Panc1 (cell line): ENCODE measurements around the gene DPYD.

Source experiments
- POLR2AphosphoS5 ChIP-seq: IDR thresholded peaks from 2 replicates; pipeline ENCODE4 v1.6.1; 2012; ENCODE audit warnings: mild to moderate bottlenecking, low read depth, low read length, moderate library complexity
- REST ChIP-seq, 2 experiments: IDR thresholded peaks; 2 replicates each; pipeline ENCODE4 v1.6.1; 2011 to 2012; ENCODE audit warnings: low read depth in 2 of 2, control low read depth in 1 of 2, low read length in 1 of 2, mild to moderate bottlenecking in 1 of 2, moderate library complexity in 1 of 2; ENCODE audit not compliant: insufficient read depth in 1 of 2
- SIN3A ChIP-seq: IDR thresholded peaks from 2 replicates; pipeline ENCODE4 v1.6.1; 2012; ENCODE audit warnings: low read depth, mild to moderate bottlenecking, low read length, moderate library complexity, borderline replicate concordance; ENCODE audit not compliant: insufficient read depth
- TF ChIP-seq, protein P1 (sequence below): fragments of 450-650 bp; IDR thresholded peaks from 2 replicates; pipeline ENCODE4 v1.5.1; 2017; ENCODE audit warnings: mild to moderate bottlenecking

DNA sequence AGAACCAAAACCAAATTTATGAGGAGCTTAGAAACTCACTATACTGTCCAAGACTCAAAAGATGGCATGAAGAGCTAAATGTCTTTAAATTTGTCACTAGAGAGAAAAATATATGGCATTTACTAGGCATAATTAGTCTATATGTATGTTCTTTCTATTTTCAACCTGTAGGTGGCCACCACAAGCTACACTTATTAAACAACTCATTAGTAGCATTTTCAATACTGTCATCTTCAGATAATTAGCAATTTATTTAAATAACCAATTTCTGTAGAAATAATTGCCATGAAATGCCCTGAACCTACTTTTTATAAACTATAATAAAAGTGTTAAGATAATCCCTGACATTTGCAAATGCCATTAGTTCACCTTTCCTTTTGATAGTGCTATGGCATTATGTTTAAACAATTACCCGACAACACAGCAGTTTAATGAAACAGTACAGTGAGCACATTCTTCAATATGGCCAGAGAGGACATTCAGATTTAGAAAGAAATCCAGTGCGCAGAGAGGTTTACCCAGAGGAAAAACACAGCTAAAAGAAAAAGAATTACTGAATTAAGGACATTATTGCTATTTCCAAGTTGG lies 676.8 kb downstream of the DPYD start:
- no peak for TF ChIP-seq SIN3A
- TF ChIP-seq, protein P1, sequence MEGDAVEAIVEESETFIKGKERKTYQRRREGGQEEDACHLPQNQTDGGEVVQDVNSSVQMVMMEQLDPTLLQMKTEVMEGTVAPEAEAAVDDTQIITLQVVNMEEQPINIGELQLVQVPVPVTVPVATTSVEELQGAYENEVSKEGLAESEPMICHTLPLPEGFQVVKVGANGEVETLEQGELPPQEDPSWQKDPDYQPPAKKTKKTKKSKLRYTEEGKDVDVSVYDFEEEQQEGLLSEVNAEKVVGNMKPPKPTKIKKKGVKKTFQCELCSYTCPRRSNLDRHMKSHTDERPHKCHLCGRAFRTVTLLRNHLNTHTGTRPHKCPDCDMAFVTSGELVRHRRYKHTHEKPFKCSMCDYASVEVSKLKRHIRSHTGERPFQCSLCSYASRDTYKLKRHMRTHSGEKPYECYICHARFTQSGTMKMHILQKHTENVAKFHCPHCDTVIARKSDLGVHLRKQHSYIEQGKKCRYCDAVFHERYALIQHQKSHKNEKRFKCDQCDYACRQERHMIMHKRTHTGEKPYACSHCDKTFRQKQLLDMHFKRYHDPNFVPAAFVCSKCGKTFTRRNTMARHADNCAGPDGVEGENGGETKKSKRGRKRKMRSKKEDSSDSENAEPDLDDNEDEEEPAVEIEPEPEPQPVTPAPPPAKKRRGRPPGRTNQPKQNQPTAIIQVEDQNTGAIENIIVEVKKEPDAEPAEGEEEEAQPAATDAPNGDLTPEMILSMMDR = peak; percentile 47; the same call in 1 of the 2 replicates
- no peak for TF ChIP-seq REST (IDR thresholded peaks at IDR 0.05; ENCODE audit: insufficient read depth in 1 of 2, low read depth in 2 of 2, low read length in 1 of 2)
- TF ChIP-seq POLR2AphosphoS5 = no peak
